KMS-11 (cell line): ENCODE data around the gene MRPL42.

Source experiments
- H2AFZ ChIP-seq: fragments of 200-600 bp; sonication (generic); 2 replicates; pipeline ENCODE4 v1.6.1; 2016; ENCODE audit warnings: antibody characterized with exemption, mixed run types, low read depth
- H3K27ac ChIP-seq: fragments of 200-600 bp; sonication (generic); 2 replicates; pipeline ENCODE4 v1.6.1; 2016; ENCODE audit warnings: mild to moderate bottlenecking, mixed run types
- H3K27me3 ChIP-seq: fragments of 200-600 bp; sonication (generic); 2 replicates; pipeline ENCODE4 v1.6.1; 2017; ENCODE audit warnings: mild to moderate bottlenecking, low read depth, mixed run types, moderate library complexity; ENCODE audit not compliant: insufficient read depth
- H3K36me3 ChIP-seq: fragments of 200-600 bp; sonication (generic); 2 replicates; pipeline ENCODE4 v1.6.1; 2017; ENCODE audit warnings: mild to moderate bottlenecking, mixed run types; ENCODE audit not compliant: insufficient read depth
- H3K4me1 ChIP-seq: fragments of 200-600 bp; sonication (generic); 2 replicates; pipeline ENCODE4 v1.6.1; 2016; ENCODE audit warnings: mild to moderate bottlenecking, low read depth, mixed run types; ENCODE audit not compliant: poor library complexity, severe bottlenecking
- H3K4me2 ChIP-seq: fragments of 200-600 bp; sonication (generic); 2 replicates; pipeline ENCODE4 v1.7.0; 2016; ENCODE audit warnings: mild to moderate bottlenecking, mixed run types
- H3K4me3 ChIP-seq: fragments of 200-600 bp; sonication (generic); IDR thresholded peaks from 2 replicates; pipeline ENCODE4 v1.6.1; 2017; ENCODE audit warnings: low read depth, low read length, mixed read lengths; ENCODE audit not compliant: insufficient read depth
- H3K79me2 ChIP-seq: fragments of 200-600 bp; sonication (generic); 2 replicates; pipeline ENCODE4 v1.6.1; 2016; ENCODE audit warnings: low read depth, mixed run types; ENCODE audit not compliant: insufficient read depth
- H3K9ac ChIP-seq: fragments of 200-600 bp; sonication (generic); 2 replicates; pipeline ENCODE4 v1.6.1; 2016; ENCODE audit warnings: mild to moderate bottlenecking, mixed run types
- H4K20me1 ChIP-seq: fragments of 200-600 bp; sonication (generic); 2 replicates; pipeline ENCODE4 v1.6.1; 2016; ENCODE audit warnings: mild to moderate bottlenecking, mixed run types; ENCODE audit not compliant: insufficient read depth
- TF ChIP-seq, protein P1 (sequence below): fragments of 200-600 bp; sonication (generic); conservative IDR thresholded peaks from 2 replicates; pipeline ENCODE4 v1.6.1; 2017; ENCODE audit warnings: low read depth, mild to moderate bottlenecking, antibody characterized with exemption, low read length, moderate library complexity, mixed read lengths

Gene MRPL42

DNA sequence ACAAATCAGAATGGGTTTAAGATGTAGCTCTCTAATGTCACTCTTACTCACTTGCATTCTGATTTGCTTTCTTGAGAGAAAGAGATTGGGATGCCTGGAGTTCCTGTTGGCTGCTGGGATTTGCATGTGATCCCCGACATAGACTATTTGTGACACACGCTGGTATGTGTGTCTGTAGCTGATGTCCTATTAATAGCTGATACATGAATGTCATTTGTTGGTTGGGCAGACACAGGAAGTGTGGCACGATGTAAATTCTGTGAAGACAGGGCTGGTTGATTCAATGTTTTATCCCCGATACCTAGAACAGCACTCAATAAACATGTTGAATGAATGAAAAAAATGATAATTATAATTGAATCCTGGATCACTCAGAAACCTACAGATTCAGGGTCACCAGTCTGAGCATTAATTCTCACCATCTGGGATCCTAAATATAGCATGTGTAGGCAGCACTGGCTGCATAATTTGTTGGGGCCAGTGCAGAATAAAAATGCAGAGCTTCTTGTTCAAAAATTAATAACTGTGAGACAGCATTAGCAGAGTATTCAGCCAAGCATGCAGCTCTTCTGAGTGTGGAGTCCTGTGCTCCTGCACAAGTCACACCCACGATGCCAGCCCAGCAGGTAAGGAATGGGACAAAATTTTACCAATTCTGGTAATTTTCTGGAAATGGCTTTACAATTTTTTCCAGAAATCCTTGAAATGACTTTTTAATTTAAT, 69.6 kb downstream of the MRPL42 start:
- H4K20me1 ChIP-seq: no peaks in the 10 kb centered on the region
- no peak overlapping the region for H3K4me3 ChIP-seq
- no peaks in the 10 kb centered on the region for H3K27me3 ChIP-seq
- no peaks in the 10 kb centered on the region for H3K36me3 ChIP-seq
- no peak overlapping the region for H3K4me2 ChIP-seq
- H3K79me2 ChIP-seq: no peaks in the 10 kb centered on the region
- H2AFZ ChIP-seq: no peak overlapping the region
- H3K9ac ChIP-seq: no peak overlapping the region
- TF ChIP-seq, protein P1, sequence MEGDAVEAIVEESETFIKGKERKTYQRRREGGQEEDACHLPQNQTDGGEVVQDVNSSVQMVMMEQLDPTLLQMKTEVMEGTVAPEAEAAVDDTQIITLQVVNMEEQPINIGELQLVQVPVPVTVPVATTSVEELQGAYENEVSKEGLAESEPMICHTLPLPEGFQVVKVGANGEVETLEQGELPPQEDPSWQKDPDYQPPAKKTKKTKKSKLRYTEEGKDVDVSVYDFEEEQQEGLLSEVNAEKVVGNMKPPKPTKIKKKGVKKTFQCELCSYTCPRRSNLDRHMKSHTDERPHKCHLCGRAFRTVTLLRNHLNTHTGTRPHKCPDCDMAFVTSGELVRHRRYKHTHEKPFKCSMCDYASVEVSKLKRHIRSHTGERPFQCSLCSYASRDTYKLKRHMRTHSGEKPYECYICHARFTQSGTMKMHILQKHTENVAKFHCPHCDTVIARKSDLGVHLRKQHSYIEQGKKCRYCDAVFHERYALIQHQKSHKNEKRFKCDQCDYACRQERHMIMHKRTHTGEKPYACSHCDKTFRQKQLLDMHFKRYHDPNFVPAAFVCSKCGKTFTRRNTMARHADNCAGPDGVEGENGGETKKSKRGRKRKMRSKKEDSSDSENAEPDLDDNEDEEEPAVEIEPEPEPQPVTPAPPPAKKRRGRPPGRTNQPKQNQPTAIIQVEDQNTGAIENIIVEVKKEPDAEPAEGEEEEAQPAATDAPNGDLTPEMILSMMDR: no peak
- no peak overlapping the region for H3K27ac ChIP-seq
- H3K4me1 ChIP-seq: no peaks in the 10 kb centered on the region

DNA sequence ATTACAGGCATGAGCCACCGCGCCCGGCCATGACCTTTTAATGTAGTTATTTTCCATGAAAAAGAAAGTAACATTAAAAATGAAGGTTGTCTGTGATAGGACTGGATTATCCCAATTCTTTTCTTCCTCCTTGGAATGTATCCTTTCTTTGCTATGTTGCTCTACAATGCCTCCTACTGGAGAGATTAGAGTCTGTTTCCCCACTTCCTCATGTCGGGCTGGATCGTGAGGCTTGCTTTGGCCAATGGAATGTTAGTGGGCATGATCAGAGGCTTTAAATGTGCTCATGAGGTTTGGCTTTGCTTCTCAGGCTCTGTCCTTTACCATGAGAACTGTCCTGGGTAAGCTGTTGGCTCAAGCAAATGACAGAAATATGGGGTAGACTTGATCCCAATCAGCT, 70.5 kb downstream of the MRPL42 start:
- TF ChIP-seq, protein P1: no peak

DNA sequence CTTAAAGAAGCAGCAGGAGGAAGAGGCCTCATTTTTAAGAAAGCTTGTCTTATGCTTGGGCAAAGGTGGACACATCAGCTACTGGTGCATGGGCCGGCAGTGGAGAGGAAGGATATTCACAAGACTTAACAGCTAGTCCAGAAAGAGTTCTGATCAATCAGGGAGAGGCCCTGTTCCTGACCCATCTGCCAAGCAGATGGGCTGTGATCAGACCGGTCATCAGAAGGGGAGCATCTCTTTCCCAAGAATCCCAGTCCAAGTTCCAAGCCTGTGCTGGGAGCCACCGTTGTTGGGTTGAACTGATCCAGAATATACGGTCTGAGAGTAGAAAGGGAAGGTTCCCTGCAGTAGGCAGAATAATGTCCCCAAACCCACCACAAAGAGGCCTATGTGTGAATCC, 72.5 kb downstream of the MRPL42 start:
- Histone ChIP-seq H3K27me3 (no peaks in the 10 kb centered on the region), H3K27ac (no peak overlapping the region), H2AFZ (no peak overlapping the region), H3K9ac (no peak overlapping the region), H3K79me2 (no peaks in the 10 kb centered on the region), H4K20me1 (no peaks in the 10 kb centered on the region), H3K36me3 (no peaks in the 10 kb centered on the region), H3K4me2 (no peak overlapping the region), H3K4me3 (no peak overlapping the region), H3K4me1 (no peaks in the 10 kb centered on the region)
- TF ChIP-seq, protein P1: no peak

More for the DNA sequence above, 70.5 kb downstream of the MRPL42 start:
- Histone ChIP-seq H3K4me1 (no peaks in the 10 kb centered on the region), H3K27me3 (no peaks in the 10 kb centered on the region), H2AFZ (no peak overlapping the region), H3K4me3 (no peak overlapping the region), H3K4me2 (no peak overlapping the region), H3K79me2 (no peaks in the 10 kb centered on the region), H3K36me3 (no peaks in the 10 kb centered on the region), H3K27ac (no peak overlapping the region), H3K9ac (no peak overlapping the region), H4K20me1 (no peaks in the 10 kb centered on the region)

DNA sequence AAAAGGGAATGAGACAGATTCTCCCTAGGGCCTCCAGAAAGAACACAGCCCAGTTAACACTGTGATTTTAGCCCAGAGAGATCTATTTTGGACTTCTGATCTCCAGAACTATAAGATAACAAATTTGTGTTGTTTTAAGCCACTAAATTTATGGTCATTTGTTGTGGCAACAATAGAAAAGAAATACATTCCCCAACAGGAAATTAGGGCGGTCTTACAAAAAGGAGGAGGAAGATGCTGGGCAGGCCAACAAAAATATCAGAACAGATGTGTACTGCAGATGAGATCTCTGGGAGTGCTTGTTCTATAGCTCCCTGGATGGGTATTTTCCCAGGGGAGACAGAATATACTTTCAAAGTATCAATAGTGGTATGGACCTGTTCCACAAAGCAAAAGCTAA, 73.2 kb downstream of the MRPL42 start:
- Histone ChIP-seq H3K36me3 (no peaks in the 10 kb centered on the region), H3K27ac (no peak overlapping the region), H3K4me3 (no peak overlapping the region), H2AFZ (no peak overlapping the region), H3K9ac (no peak overlapping the region), H3K79me2 (no peaks in the 10 kb centered on the region), H3K4me2 (no peak overlapping the region), H4K20me1 (no peaks in the 10 kb centered on the region), H3K4me1 (no peaks in the 10 kb centered on the region), H3K27me3 (no peaks in the 10 kb centered on the region)
- TF ChIP-seq, protein P1: no peak
